CD4-positive, alpha-beta T cell treated with Interleukin-12 subunit alpha and Interleukin-12 subunit beta, for 1 hour (primary cell): Measurements from ENCODE around the gene GTF2E1.

Experiments
- DNase-seq: peaks from one replicate; pipeline ENCODE4 v3.0.0-alpha.2; 2020

Gene GTF2E1

DNA sequence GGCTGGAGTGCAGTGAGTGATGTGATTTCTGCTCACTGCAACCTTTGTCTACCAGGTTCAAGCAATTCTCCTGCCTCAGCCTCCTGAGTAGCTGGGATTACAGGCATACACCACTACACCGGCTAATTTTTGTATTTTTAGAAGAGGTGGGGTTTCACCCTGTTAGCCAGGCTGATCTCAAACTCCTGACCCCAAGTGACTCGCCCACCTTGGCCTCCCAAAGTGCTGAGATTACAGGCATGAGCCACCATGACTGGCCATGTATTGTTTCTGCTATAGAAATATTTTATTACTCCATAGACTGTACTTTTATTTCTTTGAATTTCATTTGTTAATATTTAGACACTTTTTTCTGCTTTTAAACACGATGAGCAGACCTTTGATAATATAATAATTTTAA is 60.4 kb downstream of the GTF2E1 start:
- DNase-seq: no peak

GRCh38 chr3:120816728-120817127 is 74.2 kb downstream of the GTF2E1 start:
- DNase-seq: no peak

- no peak for DNase-seq
Observed at GRCh38 chr3:120820748-120821147, 78.2 kb downstream of the GTF2E1 start.

DNA sequence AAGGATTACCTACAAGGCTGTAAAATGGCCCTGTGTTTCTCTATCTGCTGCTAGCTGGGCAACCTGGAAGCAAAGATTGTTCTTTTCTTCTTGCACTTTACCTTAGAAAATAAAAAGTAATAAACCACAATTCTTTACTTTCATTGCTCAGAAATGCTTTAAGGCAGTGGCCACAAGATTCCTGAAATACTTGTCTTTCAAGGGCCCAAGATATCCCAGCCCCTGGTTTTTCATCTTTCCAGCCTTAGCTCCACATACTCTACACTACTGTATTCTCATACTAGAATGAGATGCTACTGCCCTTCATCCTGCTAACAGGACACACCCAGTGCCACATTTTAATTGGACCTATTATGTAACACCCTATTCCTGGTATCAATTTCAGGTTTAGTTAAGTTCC is 78.9 kb downstream of the GTF2E1 start:
- DNase-seq: no peak

DNA sequence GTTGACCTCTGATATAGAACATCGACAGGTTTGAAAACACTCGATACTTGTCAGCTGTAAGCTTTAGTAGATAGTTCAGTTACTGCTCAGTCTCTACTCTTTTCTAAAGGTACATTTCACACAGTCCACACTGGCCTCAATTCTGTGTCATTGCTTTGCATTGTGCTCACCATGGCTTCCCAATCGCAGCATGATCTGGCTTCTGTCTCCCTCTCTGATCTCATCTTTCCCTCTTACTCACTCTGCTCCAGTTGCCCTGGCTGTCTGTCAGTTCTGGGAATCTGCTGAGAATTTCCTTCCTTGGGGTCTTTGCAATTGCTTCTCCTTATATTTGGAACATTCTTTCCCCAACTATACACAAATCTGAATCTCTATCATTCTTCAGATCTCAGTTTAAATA is 80.6 kb downstream of the GTF2E1 start:
- no peak for DNase-seq

DNA sequence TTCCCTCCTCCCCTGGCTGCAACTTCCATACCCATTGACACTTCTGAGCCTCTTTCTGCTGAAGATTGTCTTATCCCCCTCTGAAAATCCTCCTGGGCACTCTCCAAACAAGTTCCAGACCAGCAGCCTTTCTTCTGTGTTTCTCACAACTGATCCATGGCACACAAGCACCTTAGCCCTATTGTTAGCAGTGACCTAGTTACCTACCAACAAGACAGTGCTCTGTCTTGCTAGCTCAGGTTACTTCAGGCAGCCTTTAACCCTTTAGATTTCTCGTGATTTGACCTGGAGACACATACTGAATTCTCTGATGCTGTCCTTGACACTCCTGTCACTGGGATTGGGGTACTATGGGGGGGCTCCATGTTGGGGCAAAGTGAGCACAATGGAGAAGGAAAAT is 82.1 kb downstream of the GTF2E1 start:
- DNase-seq: no peak

GRCh38 chr3:120828796-120829195 is 86.3 kb downstream of the GTF2E1 start:
- DNase-seq: no peak

- DNase-seq: no peak
Observed at GRCh38 chr3:120831066-120831465, 88.5 kb downstream of the GTF2E1 start.
